Measurements from ENCODE around the gene RPA1. TPM values are rescaled to one million over a fixed set of nuclear protein-coding genes. Genes with fewer than 3 reads are reported as not detected.

RPA1 gene
- total and polyA plus RNA-seq, 2 donors (not counting 1 experiment from before 2014, with no cell fraction given): 22.3 to 55.4 TPM

DNA sequence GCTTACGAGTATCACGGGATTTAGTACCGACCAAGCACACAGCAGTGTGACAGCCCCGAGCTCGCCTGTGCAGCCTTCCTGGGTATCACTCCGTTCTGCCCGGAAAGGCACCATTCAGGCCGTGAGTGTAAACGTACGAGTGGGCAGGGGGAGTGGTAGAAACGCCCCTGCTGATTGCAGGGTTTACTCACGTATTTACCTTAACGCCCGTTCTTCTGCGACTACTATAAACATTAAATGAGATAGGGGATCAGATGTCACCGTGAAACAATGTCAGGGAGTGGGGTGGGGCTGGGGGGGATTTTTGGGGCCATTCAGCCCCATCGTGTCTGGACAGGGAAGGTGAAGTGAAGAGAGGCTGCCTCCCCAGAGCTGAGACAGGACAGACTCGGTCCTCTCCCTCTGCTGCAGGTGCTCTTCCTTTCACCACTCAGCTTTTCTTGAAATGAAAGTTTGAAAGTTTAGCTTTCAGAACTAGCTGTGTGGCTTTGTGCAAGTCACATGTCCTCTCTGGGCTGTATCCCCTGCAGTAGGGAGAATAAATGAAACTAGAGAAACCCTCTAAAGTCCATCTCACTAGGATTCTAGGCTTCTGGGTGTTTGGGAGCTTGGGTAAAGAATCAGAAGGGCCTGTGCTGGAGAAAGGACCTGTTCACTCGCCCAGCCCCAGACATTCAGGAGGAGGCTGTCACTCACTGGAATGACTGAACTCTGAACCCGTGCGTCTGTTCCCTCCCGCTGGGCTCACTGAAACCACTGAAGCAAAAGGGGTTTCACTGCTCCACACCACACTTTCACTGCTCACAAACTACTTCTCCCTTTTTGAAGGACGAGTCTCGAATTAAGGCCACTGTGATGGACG, 66.7 kb downstream of the RPA1 start:
- Histone ChIP-seq H3K27me3 (ENCODE audit: control insufficient read depth, insufficient read depth, low read length) (no peaks in the 10 kb centered on the region), H3K4me2 (ENCODE audit: extremely low read depth, insufficient read depth, low read length) (no peak overlapping the region), H4K20me1 (ENCODE audit: control insufficient read depth, extremely low read depth, insufficient read depth, low read length) (no peaks in the 10 kb centered on the region), H3K4me3 (replicated peaks in 1 of 4; ENCODE audit: control extremely low read depth in 1 of 4, insufficient read depth in 1 of 4, low read depth in 3 of 4, low read length in 4 of 4) (no peak overlapping the region), H2AFZ (ENCODE audit: low read length) (no peak overlapping the region), H3K9ac (ENCODE audit: insufficient read depth, low read length) (no peak overlapping the region), H3K79me2 (ENCODE audit: control insufficient read depth, insufficient read depth, low read length) (no peaks in the 10 kb centered on the region), H3K4me1 (ENCODE audit: control insufficient read depth, extremely low read depth, insufficient read depth, low read length) (no peaks in the 10 kb centered on the region), H3K27ac (ENCODE audit: insufficient read depth, low read length) (no peak overlapping the region), H3K9me3 (ENCODE audit: control insufficient read depth, insufficient read depth, low read depth, low read length) (no peaks in the 10 kb centered on the region), H3K36me3 (ENCODE audit: control insufficient read depth, insufficient read depth, low read length) (peaks cover 4% of the 10 kb centered on the region)
- TF ChIP-seq, protein P1, sequence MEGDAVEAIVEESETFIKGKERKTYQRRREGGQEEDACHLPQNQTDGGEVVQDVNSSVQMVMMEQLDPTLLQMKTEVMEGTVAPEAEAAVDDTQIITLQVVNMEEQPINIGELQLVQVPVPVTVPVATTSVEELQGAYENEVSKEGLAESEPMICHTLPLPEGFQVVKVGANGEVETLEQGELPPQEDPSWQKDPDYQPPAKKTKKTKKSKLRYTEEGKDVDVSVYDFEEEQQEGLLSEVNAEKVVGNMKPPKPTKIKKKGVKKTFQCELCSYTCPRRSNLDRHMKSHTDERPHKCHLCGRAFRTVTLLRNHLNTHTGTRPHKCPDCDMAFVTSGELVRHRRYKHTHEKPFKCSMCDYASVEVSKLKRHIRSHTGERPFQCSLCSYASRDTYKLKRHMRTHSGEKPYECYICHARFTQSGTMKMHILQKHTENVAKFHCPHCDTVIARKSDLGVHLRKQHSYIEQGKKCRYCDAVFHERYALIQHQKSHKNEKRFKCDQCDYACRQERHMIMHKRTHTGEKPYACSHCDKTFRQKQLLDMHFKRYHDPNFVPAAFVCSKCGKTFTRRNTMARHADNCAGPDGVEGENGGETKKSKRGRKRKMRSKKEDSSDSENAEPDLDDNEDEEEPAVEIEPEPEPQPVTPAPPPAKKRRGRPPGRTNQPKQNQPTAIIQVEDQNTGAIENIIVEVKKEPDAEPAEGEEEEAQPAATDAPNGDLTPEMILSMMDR (conservative IDR thresholded peaks at IDR 0.05 in 1 of 2, IDR thresholded peaks at IDR 0.05 in 1 of 2; ENCODE audit: low read depth in 1 of 2, low read length in 2 of 2): no peak
- no peak for TF ChIP-seq EZH2 (IDR thresholded peaks at IDR 0.05; ENCODE audit: low read length, missing control alignments)
- DNase-seq (ENCODE audit: low read depth in 2 of 2): no peak

DNA sequence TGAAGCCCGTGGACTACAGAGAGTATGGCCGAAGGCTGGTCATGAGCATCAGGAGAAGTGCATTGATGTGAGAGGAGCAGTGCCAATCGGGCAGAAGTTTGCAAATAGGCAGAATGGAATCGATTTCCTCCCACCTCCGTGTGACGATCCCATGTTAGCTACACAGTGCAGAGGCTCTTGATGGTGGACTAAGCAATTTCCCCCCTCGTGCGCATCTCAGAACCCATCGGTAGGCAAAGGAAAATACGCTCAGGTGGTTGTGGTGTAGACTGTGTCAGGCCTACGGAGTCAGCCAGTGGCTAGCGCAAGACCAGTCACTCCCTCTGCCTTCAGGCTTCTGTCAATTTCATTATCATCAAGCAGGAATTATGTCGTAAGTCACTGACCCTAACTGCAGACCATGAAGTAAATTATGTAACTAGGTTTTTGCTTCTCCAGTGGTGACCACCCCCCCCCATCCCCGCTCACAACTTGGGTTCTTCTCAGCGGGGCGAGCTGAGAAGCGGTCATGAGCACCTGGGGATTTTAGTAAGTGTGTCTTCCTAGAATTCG, 67.4 kb downstream of the RPA1 start:
- DNase-seq (ENCODE audit: low read depth in 2 of 2): no peak
- Histone ChIP-seq H3K4me2 (ENCODE audit: extremely low read depth, insufficient read depth, low read length) (no peak overlapping the region), H3K27ac (ENCODE audit: insufficient read depth, low read length) (no peak overlapping the region)

DNA sequence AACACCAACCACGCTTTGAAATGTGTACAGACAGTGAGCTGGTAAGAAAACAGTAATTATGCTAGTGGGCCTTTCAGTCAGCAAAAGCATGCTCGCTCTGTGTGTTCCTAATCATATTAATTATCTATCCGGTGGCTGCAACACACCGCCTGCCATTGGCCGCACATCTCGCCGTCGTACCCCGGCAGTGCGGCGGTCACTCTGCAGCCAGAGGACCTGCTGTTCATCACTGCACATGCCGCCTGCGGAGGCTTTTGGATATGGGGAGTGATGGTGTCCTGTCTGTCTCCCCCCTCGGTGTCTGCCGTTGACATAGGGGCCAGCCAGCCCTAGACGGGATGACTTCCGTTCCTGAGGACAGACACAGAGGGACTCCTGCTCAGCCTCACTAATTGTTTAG, 68.5 kb downstream of the RPA1 start:
- Histone ChIP-seq H3K4me1 (ENCODE audit: control insufficient read depth, extremely low read depth, insufficient read depth, low read length) (no peaks in the 10 kb centered on the region), H3K9ac (ENCODE audit: insufficient read depth, low read length) (no peak overlapping the region), H3K36me3 (ENCODE audit: control insufficient read depth, insufficient read depth, low read length) (peaks cover 4% of the 10 kb centered on the region), H3K79me2 (ENCODE audit: control insufficient read depth, insufficient read depth, low read length) (no peaks in the 10 kb centered on the region), H3K9me3 (ENCODE audit: control insufficient read depth, insufficient read depth, low read depth, low read length) (no peaks in the 10 kb centered on the region), H3K27me3 (ENCODE audit: control insufficient read depth, insufficient read depth, low read length) (no peaks in the 10 kb centered on the region), H4K20me1 (ENCODE audit: control insufficient read depth, extremely low read depth, insufficient read depth, low read length) (no peaks in the 10 kb centered on the region), H3K4me3 (replicated peaks in 1 of 4; ENCODE audit: control extremely low read depth in 1 of 4, insufficient read depth in 1 of 4, low read depth in 3 of 4, low read length in 4 of 4) (no peak overlapping the region), H3K27ac (ENCODE audit: insufficient read depth, low read length) (no peak overlapping the region), H3K4me2 (ENCODE audit: extremely low read depth, insufficient read depth, low read length) (no peak overlapping the region), H2AFZ (ENCODE audit: low read length) (no peak overlapping the region)
- no peak for DNase-seq (ENCODE audit: low read depth in 2 of 2)
- TF ChIP-seq, protein P1 (conservative IDR thresholded peaks at IDR 0.05 in 1 of 2, IDR thresholded peaks at IDR 0.05 in 1 of 2; ENCODE audit: low read depth in 1 of 2, low read length in 2 of 2): no peak
- no peak for TF ChIP-seq EZH2 (IDR thresholded peaks at IDR 0.05; ENCODE audit: low read length, missing control alignments)

More for the DNA sequence above, 67.4 kb downstream of the RPA1 start:
- Histone ChIP-seq H3K27me3 (ENCODE audit: control insufficient read depth, insufficient read depth, low read length) (no peaks in the 10 kb centered on the region), H2AFZ (ENCODE audit: low read length) (no peak overlapping the region), H3K9ac (ENCODE audit: insufficient read depth, low read length) (no peak overlapping the region), H3K4me1 (ENCODE audit: control insufficient read depth, extremely low read depth, insufficient read depth, low read length) (no peaks in the 10 kb centered on the region), H3K4me3 (replicated peaks in 1 of 4; ENCODE audit: control extremely low read depth in 1 of 4, insufficient read depth in 1 of 4, low read depth in 3 of 4, low read length in 4 of 4) (no peak overlapping the region), H3K9me3 (ENCODE audit: control insufficient read depth, insufficient read depth, low read depth, low read length) (no peaks in the 10 kb centered on the region), H3K36me3 (ENCODE audit: control insufficient read depth, insufficient read depth, low read length) (peaks cover 4% of the 10 kb centered on the region), H4K20me1 (ENCODE audit: control insufficient read depth, extremely low read depth, insufficient read depth, low read length) (no peaks in the 10 kb centered on the region), H3K79me2 (ENCODE audit: control insufficient read depth, insufficient read depth, low read length) (no peaks in the 10 kb centered on the region)
- TF ChIP-seq EZH2 (IDR thresholded peaks at IDR 0.05; ENCODE audit: low read length, missing control alignments): no peak
- TF ChIP-seq, protein P1 (conservative IDR thresholded peaks at IDR 0.05 in 1 of 2, IDR thresholded peaks at IDR 0.05 in 1 of 2; ENCODE audit: low read depth in 1 of 2, low read length in 2 of 2): no peak
